ENCODE results near the gene ANKRD2.

DNA sequence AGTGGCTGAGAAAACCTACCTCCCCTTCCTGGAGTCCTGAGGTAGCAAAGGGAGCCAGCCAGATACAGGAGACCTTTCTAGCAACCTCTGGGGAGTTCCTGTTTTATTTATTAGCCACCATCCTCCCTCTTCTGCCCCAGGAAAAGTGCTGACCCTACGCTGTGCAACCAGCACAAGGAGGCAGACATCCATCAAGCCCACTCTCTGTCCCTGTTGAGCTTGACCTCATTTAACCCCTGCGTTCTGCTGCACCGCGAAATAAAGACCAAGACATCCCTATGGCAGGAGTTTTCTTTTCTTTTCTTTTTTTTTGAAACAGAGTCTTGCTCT lies 25.3 kb upstream of the ANKRD2 start:
- TF ChIP-seq POLR2A (IDR thresholded peaks at IDR 0.05; ENCODE audit: low read depth, low read length) (no peak), POLR2AphosphoS5 (IDR thresholded peaks at IDR 0.05; ENCODE audit: low read depth, low read length) (no peak)

Measured in GM12892 (cell line).